ENCODE data around the gene SLC5A1. TPM values are rescaled to one million over a fixed set of nuclear protein-coding genes. Genes with fewer than 3 reads are reported as not detected.
A peak's percentile ranks its signal among the peaks of the same experiment; 100 is the strongest.
"Not testable (repeated sequence)": the region's sequence is repeated elsewhere in the genome, so short reads cannot be mapped to it uniquely, and the experiment has no call there.

SLC5A1 gene
- total and polyA plus RNA-seq, 2 donors from 2014 or later = 1.0 to 3.0 TPM

DNA sequence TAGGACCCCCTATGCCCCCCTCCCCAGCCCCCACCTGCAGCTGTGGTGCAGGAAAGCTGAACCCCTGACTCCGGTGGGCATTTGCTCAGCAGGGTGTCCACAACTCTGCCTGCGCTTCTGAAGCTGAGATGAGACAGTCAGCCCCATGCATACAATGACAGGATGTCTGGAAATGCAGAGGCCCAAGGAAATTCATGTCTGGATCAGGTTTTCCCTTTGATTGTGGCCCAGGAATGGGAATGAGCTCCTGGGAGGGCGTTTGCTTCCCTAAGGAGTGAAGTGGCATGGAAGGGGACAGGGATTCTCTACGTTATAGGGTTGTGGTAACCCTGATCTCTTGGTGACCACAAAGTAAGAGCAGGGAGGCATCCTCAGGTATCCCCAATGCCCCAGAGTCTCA is 93.8 kb downstream of the SLC5A1 start:
- H3K9me3 ChIP-seq (ENCODE audit: control insufficient read depth in 2 of 3, insufficient read depth in 1 of 3, low read length in 3 of 3); H3K4me3 ChIP-seq (ENCODE audit: low read length in 3 of 3); H3K36me3 ChIP-seq (ENCODE audit: control insufficient read depth in 2 of 3, insufficient read depth in 3 of 3, low read length in 3 of 3); H3K9ac ChIP-seq (ENCODE audit: low read length in 3 of 3); H3K27ac ChIP-seq (ENCODE audit: low read depth in 2 of 2, low read length in 2 of 2); DNase-seq; H3K4me1 ChIP-seq (ENCODE audit: control insufficient read depth in 2 of 3, insufficient read depth in 2 of 3, low read depth in 1 of 3, low read length in 3 of 3); intact Hi-C loops (cut with DNase I); H3K27me3 ChIP-seq (ENCODE audit: control insufficient read depth, insufficient read depth, low read length); FAIRE-seq: not testable (repeated sequence)

DNA sequence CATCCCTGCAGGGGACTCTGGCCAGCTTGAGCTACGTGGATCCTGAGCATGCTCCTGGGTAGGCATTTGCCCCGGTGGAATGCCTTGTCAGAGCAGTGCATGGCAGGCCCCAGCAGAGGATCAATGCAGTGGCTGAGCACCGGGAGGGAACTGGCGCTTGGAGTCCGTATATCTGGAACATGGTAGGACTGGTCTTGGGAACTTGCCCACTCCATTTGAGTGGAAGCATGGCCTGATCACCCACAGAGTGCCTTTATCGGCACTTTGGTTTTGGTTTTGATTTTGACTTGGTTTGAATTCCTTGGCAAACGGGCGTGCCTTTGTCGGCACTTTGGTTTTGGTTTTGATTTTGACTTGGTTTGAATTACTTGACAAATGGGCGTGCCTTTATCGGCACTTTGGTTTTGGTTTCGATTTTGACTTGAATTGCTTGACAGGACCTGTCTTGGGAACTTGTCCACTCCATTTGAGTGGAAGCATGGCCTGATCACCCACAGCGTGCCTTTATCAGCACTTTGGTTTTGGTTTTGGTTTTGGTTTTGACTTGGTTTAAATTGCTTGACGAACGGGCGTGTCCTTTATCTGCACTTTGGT is 94.8 kb downstream of the SLC5A1 start:
- H3K36me3 ChIP-seq (ENCODE audit: control insufficient read depth in 2 of 3, insufficient read depth in 3 of 3, low read length in 3 of 3); H3K4me1 ChIP-seq (ENCODE audit: control insufficient read depth in 2 of 3, insufficient read depth in 2 of 3, low read depth in 1 of 3, low read length in 3 of 3); FAIRE-seq; intact Hi-C loops (cut with DNase I); H3K9me3 ChIP-seq (ENCODE audit: control insufficient read depth in 2 of 3, insufficient read depth in 1 of 3, low read length in 3 of 3); H3K27me3 ChIP-seq (ENCODE audit: control insufficient read depth, insufficient read depth, low read length); H3K9ac ChIP-seq (ENCODE audit: low read length in 3 of 3); DNase-seq: not testable (repeated sequence)
- H3K27ac ChIP-seq (ENCODE audit: low read depth in 2 of 2, low read length in 2 of 2) = peak overlapping the region in 1 of 2 donors; percentile 9
- H3K4me3 ChIP-seq (ENCODE audit: low read length in 3 of 3) = peak overlapping the region in 2 of 3 donors; percentile 43 to 52

- H3K9ac ChIP-seq (ENCODE audit: low read length in 3 of 3); H3K4me1 ChIP-seq (ENCODE audit: control insufficient read depth in 2 of 3, insufficient read depth in 2 of 3, low read depth in 1 of 3, low read length in 3 of 3); H3K27me3 ChIP-seq (ENCODE audit: control insufficient read depth, insufficient read depth, low read length); DNase-seq; FAIRE-seq; H3K4me3 ChIP-seq (ENCODE audit: low read length in 3 of 3); intact Hi-C loops (cut with DNase I); H3K36me3 ChIP-seq (ENCODE audit: control insufficient read depth in 2 of 3, insufficient read depth in 3 of 3, low read length in 3 of 3); H3K9me3 ChIP-seq (ENCODE audit: control insufficient read depth in 2 of 3, insufficient read depth in 1 of 3, low read length in 3 of 3); H3K27ac ChIP-seq (ENCODE audit: low read depth in 2 of 2, low read length in 2 of 2): not testable (repeated sequence)
Observed at GRCh38 chr22:32138576-32138975, 95.5 kb downstream of the SLC5A1 start.

DNA sequence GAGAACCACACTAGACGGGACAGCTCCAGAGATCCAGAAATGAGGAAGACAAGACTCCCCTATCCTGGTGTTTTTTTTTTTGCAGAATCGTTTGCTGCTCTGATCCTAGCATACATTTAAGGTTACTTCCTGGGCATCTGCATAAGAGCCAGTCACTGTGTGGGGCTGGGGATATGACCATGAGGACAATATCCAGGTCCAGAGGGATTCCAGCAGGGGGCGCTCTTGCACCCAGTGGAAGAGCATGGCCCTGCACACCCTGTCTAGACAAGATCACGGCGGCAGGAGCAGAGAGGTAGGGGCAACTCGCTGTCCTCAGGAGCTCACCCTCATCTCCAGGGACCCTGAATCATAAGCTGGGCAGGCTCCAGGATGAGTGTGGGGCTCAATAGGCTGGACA is 97.6 kb downstream of the SLC5A1 start:
- H3K4me1 ChIP-seq (ENCODE audit: control insufficient read depth in 2 of 3, insufficient read depth in 2 of 3, low read depth in 1 of 3, low read length in 3 of 3); H3K4me3 ChIP-seq (ENCODE audit: low read length in 3 of 3); FAIRE-seq; DNase-seq; H3K9me3 ChIP-seq (ENCODE audit: control insufficient read depth in 2 of 3, insufficient read depth in 1 of 3, low read length in 3 of 3); H3K27ac ChIP-seq (ENCODE audit: low read depth in 2 of 2, low read length in 2 of 2); H3K9ac ChIP-seq (ENCODE audit: low read length in 3 of 3); H3K27me3 ChIP-seq (ENCODE audit: control insufficient read depth, insufficient read depth, low read length); intact Hi-C loops (cut with DNase I); H3K36me3 ChIP-seq (ENCODE audit: control insufficient read depth in 2 of 3, insufficient read depth in 3 of 3, low read length in 3 of 3): not testable (repeated sequence)

- Histone ChIP-seq H3K27ac (ENCODE audit: low read depth in 2 of 2, low read length in 2 of 2) (no peak overlapping the region), H3K9ac (ENCODE audit: low read length in 3 of 3) (no peak overlapping the region), H3K9me3 (ENCODE audit: control insufficient read depth in 2 of 3, insufficient read depth in 1 of 3, low read length in 3 of 3) (no peaks in the 10 kb centered on the region), H3K27me3 (ENCODE audit: control insufficient read depth, insufficient read depth, low read length) (no peaks in the 10 kb centered on the region), H3K4me1 (ENCODE audit: control insufficient read depth in 2 of 3, insufficient read depth in 2 of 3, low read depth in 1 of 3, low read length in 3 of 3) (no peaks in the 10 kb centered on the region), H3K4me3 (ENCODE audit: low read length in 3 of 3) (no peak overlapping the region), H3K36me3 (ENCODE audit: control insufficient read depth in 2 of 3, insufficient read depth in 3 of 3, low read length in 3 of 3) (no peaks in the 10 kb centered on the region)
- FAIRE-seq (no peak), DNase-seq (no peak)
- no peak for TF ChIP-seq CTCF (IDR thresholded peaks at IDR 0.05; ENCODE audit: borderline replicate concordance, extremely low read depth, insufficient read depth)
- intact Hi-C loops (cut with DNase I) = no loop called here
Observed at GRCh38 chr22:32142600-32142999, 99.5 kb downstream of the SLC5A1 start.
